K562 (cell line): ENCODE results near the gene ASB15. TPM values are rescaled to one million over a fixed set of nuclear protein-coding genes. Genes with fewer than 3 reads are reported as not detected.

Source experiments
- ATAC-seq: fragments of 200-7000 bp; cut with Tn5 transposase; 3 replicates; pipeline ENCODE4 v1.9.1; 2020; ENCODE audit warnings: moderate library complexity
- BruUV-seq: library from RNA; stranded (reverse); fragments of 400-500 nt; replicated peaks from 2 replicates; lab custom pipeline; 2021; lab: Mats Ljungman, UMichigan
- CTCF ChIA-PET: fragments of 300-600 bp; formaldehyde crosslinking; extraction: SDS; loops from one replicate; lab custom pipeline; 2021; ENCODE audit warnings: low intra/inter-chr PET ratio; lab: Yijun Ruan, JAX
- POLR2A ChIA-PET: fragments of 300-600, 350-650 bp; sonication (Branson Sonifier 250); formaldehyde crosslinking; extraction: SDS; loops from one replicate; lab custom pipeline; 2021; ENCODE audit warnings: antibody characterized with exemption, inconsistent platforms; lab: Yijun Ruan, JAX
- DNase-seq, 4 experiments: peaks; one replicate each; pipeline versions ENCODE4 v3.0.0 to v3.0.0-alpha.2; 2011 to 2018; ENCODE audit warnings: low spot score in 3 of 4, mixed read lengths in 3 of 4; ENCODE audit errors: extremely low read depth in 1 of 4
- FAIRE-seq: peaks from 2 replicates; lab custom pipeline; 2011; peaks lifted over from hg19 to GRCh38; lab: Jason Lieb, UNC
- H2AFZ ChIP-seq: 2 replicates; pipeline ENCODE4 v1.6.0; 2011; ENCODE audit warnings: low read depth, low read length, control low read depth, inconsistent platforms
- H3K27ac ChIP-seq: fragments of 200-600 bp; 3 replicates; pipeline ENCODE4 v1.8.0; 2011; ENCODE audit warnings: low read depth, mild to moderate bottlenecking, control low read depth, inconsistent platforms, low read length, moderate library complexity, mixed read lengths; ENCODE audit errors: extremely low read depth
- H3K27me3 ChIP-seq, 2 experiments: fragments of 300-600 bp in 1 of 2; 2 replicates in 1 of 2; 3 replicates in 1 of 2; pipeline versions ENCODE4 v1.6.0 to v1.8.0; 2011; ENCODE audit warnings: inconsistent platforms in 2 of 2, low read length in 2 of 2, mild to moderate bottlenecking in 1 of 2, mixed read lengths in 1 of 2, moderate library complexity in 1 of 2; ENCODE audit not compliant: control insufficient read depth in 2 of 2, insufficient read depth in 2 of 2
- H3K36me3 ChIP-seq: fragments of 300-600 bp; 3 replicates; pipeline ENCODE4 v1.8.0; 2011; ENCODE audit warnings: mild to moderate bottlenecking, low read length, inconsistent platforms; ENCODE audit not compliant: control insufficient read depth, insufficient read depth
- H3K4me1 ChIP-seq, 2 experiments: fragments of 200-600 bp in 1 of 2; replicated peaks in 1 of 2; 2 replicates in 1 of 2; 3 replicates in 1 of 2; pipeline versions ENCODE4 v1.5.1 to v1.8.0; 2011; ENCODE audit warnings: inconsistent platforms in 2 of 2, low read length in 2 of 2, mild to moderate bottlenecking in 1 of 2, mixed read lengths in 1 of 2, moderate library complexity in 1 of 2; ENCODE audit not compliant: control insufficient read depth in 2 of 2, insufficient read depth in 2 of 2
- H3K4me2 ChIP-seq: 2 replicates; pipeline ENCODE4 v1.6.1; 2011; ENCODE audit warnings: low read length, control low read depth, inconsistent platforms, mixed read lengths; ENCODE audit not compliant: insufficient read depth
- H3K4me3 ChIP-seq: fragments of 200-600 bp; sonication (generic), shearing (Covaris generic); 2 replicates; pipeline ENCODE4 v1.5.1; 2016; ENCODE audit warnings: control low read depth, inconsistent platforms
- H3K79me2 ChIP-seq: fragments of 200-600 bp; 3 replicates; pipeline ENCODE4 v1.8.0; 2011; ENCODE audit warnings: low read length, inconsistent platforms; ENCODE audit not compliant: control insufficient read depth, insufficient read depth
- H3K9ac ChIP-seq, 2 experiments: 2 replicates each; pipeline versions ENCODE4 v1.6.0 to v1.6.1; 2011; ENCODE audit warnings: low read depth in 2 of 2, low read length in 2 of 2, control low read depth in 1 of 2, inconsistent platforms in 1 of 2, mild to moderate bottlenecking in 1 of 2, mixed read lengths in 1 of 2; ENCODE audit not compliant: insufficient read depth in 1 of 2
- H3K9me1 ChIP-seq: one replicate; pipeline ENCODE4 v1.6.0; 2011; ENCODE audit warnings: inconsistent platforms, mild to moderate bottlenecking, low read length, moderate library complexity; ENCODE audit not compliant: control insufficient read depth, insufficient read depth
- H3K9me3 ChIP-seq: replicated peaks from 2 replicates; pipeline ENCODE4 v1.5.1; 2011; ENCODE audit warnings: low read depth, low read length, inconsistent platforms; ENCODE audit not compliant: control insufficient read depth, insufficient read depth
- H4K20me1 ChIP-seq: replicated peaks from 2 replicates; pipeline ENCODE4 v1.6.1; 2011; ENCODE audit warnings: low read length, inconsistent platforms, mixed read lengths; ENCODE audit not compliant: control insufficient read depth, insufficient read depth
- FOXA3 ChIP-seq, 2 experiments: fragments of 450-650 bp in 1 of 2; sonication (generic) in 1 of 2; formaldehyde crosslinking; IDR thresholded peaks in 1 of 2; conservative IDR thresholded peaks in 1 of 2; 2 replicates each; pipeline versions ENCODE4 v1.4.0 to v1.8.0; 2020 to 2022; ENCODE audit warnings: mild to moderate bottlenecking in 2 of 2, missing genetic modification reagents in 1 of 2
- FUS ChIP-seq: fragments of 200-400 bp; formaldehyde crosslinking; optimal IDR thresholded peaks from 2 replicates; pipeline ENCODE3; 2017; ENCODE audit warnings: low read depth, low read length
- HCFC1 ChIP-seq: IDR thresholded peaks from 2 replicates; pipeline ENCODE4 v1.6.1; 2012; ENCODE audit warnings: low read depth, low read length, improper control_type of control experiment
- POLR2AphosphoS2 ChIP-seq: IDR thresholded peaks from 2 replicates; pipeline ENCODE4 v1.6.1; 2012; ENCODE audit warnings: low read length, improper control_type of control experiment
- SMAD4 ChIP-seq: fragments of 250-450 bp; sonication (Bioruptor Pico); conservative IDR thresholded peaks from 2 replicates; pipeline ENCODE4 v1.8.0; 2021; ENCODE audit warnings: inconsistent platforms, mild to moderate bottlenecking, moderate library complexity
- SMARCC2 ChIP-seq: fragments of 450-650 bp; IDR thresholded peaks from 2 replicates; pipeline ENCODE4 v1.6.1; 2017; ENCODE audit warnings: antibody characterized with exemption, moderate library complexity, mild to moderate bottlenecking, low read depth
- SNRNP70 ChIP-seq: fragments of 200-400 bp; formaldehyde crosslinking; optimal IDR thresholded peaks from 2 replicates; pipeline ENCODE3; 2017; ENCODE audit warnings: low read depth, low read length
- ZFP30 ChIP-seq: fragments of 250-450 bp; sonication (Bioruptor Pico); IDR thresholded peaks from 2 replicates; pipeline ENCODE4 v1.8.0; 2022; ENCODE audit warnings: moderate library complexity, mild to moderate bottlenecking, inconsistent platforms, borderline replicate concordance
- WGBS: fragments of 100-300 bp; shearing (Covaris generic); methylation state at CpG from one replicate; pipeline ENCODE4 v1.1.6; 2016; ENCODE audit warnings: low coverage, mixed read lengths; ENCODE audit not compliant: insufficient coverage; ENCODE audit errors: missing lambda C conversion rate; 5-methylcytosine and 5-hydroxymethylcytosine counted together
- in situ Hi-C: fragments of 300-500 bp; cut with MboI; formaldehyde crosslinking; loops from 4 replicates; pipeline ENCODE4 v1.15.0; 2018; ENCODE audit warnings: inconsistent platforms, mixed read lengths
- intact Hi-C: fragments of 100-400 bp; cut with micrococcal nuclease; formaldehyde crosslinking; loops from 2 replicates; pipeline ENCODE4 v1.14.2; 2022
- polyA plus RNA-seq, 8 experiments: library from polyadenylated mRNA; depleted of rRNA in 4 of 8; stranded (reverse) in 5 of 8; unstranded in 3 of 8; fragments of >200 nt; fragmentation: Nextera tagmentation in 2 of 8; fragmentation: Illumina TruSeq in 1 of 8; extraction: Ambion mirVana in 2 of 8; extraction: Trizol in 1 of 8; gene quantifications; 2 replicates each; pipeline versions ENCODE4 v1.2.1 to v1.2.3, GENCODE V29; 2011 to 2014; ENCODE audit warnings: inconsistent platforms in 1 of 8, missing spikeins in 1 of 8
- total RNA-seq, 7 experiments: library from RNA; depleted of rRNA in 6 of 7; stranded (reverse); fragments of >200 nt in 6 of 7; fragmentation: Illumina TruSeq in 2 of 7; extraction: Trizol in 2 of 7; gene quantifications; 2 replicates each; pipeline versions ENCODE4 v1.2.1 to v1.2.3, GENCODE V29; 2011 to 2021; ENCODE audit warnings: low replicate concordance in 1 of 7
- TF ChIP-seq, protein P1 (sequence below): fragments of 450-650 bp; IDR thresholded peaks from 2 replicates; pipeline ENCODE4 v1.6.1; 2016; ENCODE audit warnings: missing biosample characterization, missing genetic modification characterization
- TF ChIP-seq, protein P2 (sequence below): fragments of 200-800 bp; sonication (Bioruptor generic); IDR thresholded peaks from 2 replicates; pipeline ENCODE4 v1.6.1; 2017; ENCODE audit warnings: missing genetic modification characterization, missing compliant biosample characterization
- TF ChIP-seq, protein P3 (sequence below): fragments of 250-450 bp; sonication (Bioruptor Pico); IDR thresholded peaks from 2 replicates; pipeline ENCODE4 v1.8.0; 2021; ENCODE audit warnings: borderline replicate concordance, mild to moderate bottlenecking, moderate library complexity; ENCODE audit not compliant: poor library complexity, severe bottlenecking

ASB15 gene
- total and polyA plus RNA-seq, 9 of the 15 experiments (the other 6 are each of a cell fraction or from before 2014, with no cell fraction given), result 0.03 to 0.14 (median 0.04) TPM; not detected in 3

DNA sequence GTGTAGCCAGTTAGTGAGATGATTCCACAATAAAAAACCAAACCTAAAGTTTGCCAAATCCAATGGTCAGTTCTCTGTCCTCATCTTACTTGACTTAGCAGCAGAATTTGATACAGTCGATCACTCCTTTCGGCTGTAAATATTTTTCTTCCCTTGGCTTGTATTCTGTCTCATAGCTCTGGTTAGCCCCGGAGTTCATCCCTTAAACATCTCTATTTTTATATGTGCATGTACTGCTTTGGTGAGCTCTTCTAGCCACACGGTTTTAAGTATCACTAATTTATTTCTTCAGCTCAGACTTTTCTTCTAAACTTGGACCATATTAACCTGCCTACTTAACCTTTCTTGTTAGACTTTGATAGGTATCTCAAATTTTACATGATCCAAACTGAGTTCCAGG is 17.8 kb upstream of the ASB15 start:
- H3K4me1 ChIP-seq, result 0 out of 5 replicates have a peak, but pooled peaks cover 0 to 2% of the 10 kb centered on the region in 2 experiments
- no peaks in the 10 kb centered on the region for H3K36me3 ChIP-seq
- no peak overlapping the region for H3K4me2 ChIP-seq
- H3K9me1 ChIP-seq, result no peaks in the 10 kb centered on the region
- no peaks in the 10 kb centered on the region for H3K27me3 ChIP-seq
- no peaks in the 10 kb centered on the region for H4K20me1 ChIP-seq
- in situ Hi-C loops, result no loop called here
- TF ChIP-seq FUS, result no peak
- no peak for TF ChIP-seq HCFC1
- TF ChIP-seq, protein P1, sequence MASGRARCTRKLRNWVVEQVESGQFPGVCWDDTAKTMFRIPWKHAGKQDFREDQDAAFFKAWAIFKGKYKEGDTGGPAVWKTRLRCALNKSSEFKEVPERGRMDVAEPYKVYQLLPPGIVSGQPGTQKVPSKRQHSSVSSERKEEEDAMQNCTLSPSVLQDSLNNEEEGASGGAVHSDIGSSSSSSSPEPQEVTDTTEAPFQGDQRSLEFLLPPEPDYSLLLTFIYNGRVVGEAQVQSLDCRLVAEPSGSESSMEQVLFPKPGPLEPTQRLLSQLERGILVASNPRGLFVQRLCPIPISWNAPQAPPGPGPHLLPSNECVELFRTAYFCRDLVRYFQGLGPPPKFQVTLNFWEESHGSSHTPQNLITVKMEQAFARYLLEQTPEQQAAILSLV (tag), result no peak
- no peak for TF ChIP-seq SMAD4 (CRISPR knock-in tag)
- TF ChIP-seq ZFP30 (CRISPR knock-in tag), result no peak
- no peak for TF ChIP-seq SNRNP70
- no peak for TF ChIP-seq POLR2AphosphoS2
- TF ChIP-seq, protein P2, sequence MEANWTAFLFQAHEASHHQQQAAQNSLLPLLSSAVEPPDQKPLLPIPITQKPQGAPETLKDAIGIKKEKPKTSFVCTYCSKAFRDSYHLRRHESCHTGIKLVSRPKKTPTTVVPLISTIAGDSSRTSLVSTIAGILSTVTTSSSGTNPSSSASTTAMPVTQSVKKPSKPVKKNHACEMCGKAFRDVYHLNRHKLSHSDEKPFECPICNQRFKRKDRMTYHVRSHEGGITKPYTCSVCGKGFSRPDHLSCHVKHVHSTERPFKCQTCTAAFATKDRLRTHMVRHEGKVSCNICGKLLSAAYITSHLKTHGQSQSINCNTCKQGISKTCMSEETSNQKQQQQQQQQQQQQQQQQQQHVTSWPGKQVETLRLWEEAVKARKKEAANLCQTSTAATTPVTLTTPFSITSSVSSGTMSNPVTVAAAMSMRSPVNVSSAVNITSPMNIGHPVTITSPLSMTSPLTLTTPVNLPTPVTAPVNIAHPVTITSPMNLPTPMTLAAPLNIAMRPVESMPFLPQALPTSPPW (CRISPR knock-in tag), result no peak
- TF ChIP-seq SMARCC2, result no peak
- TF ChIP-seq, protein P3, sequence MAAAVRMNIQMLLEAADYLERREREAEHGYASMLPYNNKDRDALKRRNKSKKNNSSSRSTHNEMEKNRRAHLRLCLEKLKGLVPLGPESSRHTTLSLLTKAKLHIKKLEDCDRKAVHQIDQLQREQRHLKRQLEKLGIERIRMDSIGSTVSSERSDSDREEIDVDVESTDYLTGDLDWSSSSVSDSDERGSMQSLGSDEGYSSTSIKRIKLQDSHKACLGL (CRISPR knock-in tag), result no peak
- TF ChIP-seq FOXA3 (CRISPR knock-in tag; conservative IDR thresholded peaks at IDR 0.05 in 1 of 2, IDR thresholded peaks at IDR 0.05 in 1 of 2), result no peak
- FAIRE-seq, result no peak
- no TSS peak for BruUV-seq
- no peak overlapping the region for H3K27ac ChIP-seq
- no peaks in the 10 kb centered on the region for H3K79me2 ChIP-seq
- intact Hi-C loops, result loop anchor here (5.0 kb wide), 2 partner anchors 118 to 218 kb away; no protein-coding TSS in a partner anchor
- CTCF ChIA-PET, result no interaction called here
- H3K9me3 ChIP-seq, result no peaks in the 10 kb centered on the region
- H2AFZ ChIP-seq, result 0 out of 2 replicates have a peak overlapping the region, but pooled peaks have one; percentile 18
- POLR2A ChIA-PET, result interaction anchor here (0.7 to 1.5 kb wide), 3 partner anchors 9 to 26 kb away, joined by 4 read pairs; partner anchors contain the start of gene NDUFA5
- H3K9ac ChIP-seq, result no peak overlapping the region
- WGBS, result 12% methylated on average over 4 of the region's 4 CpGs
- no peak for DNase-seq
- H3K4me3 ChIP-seq, result no peak overlapping the region
- ATAC-seq, result 0 out of 3 replicates have a peak, but pooled peaks have one; percentile 12
